Mesendoderm (in vitro differentiated cells): Measurements from ENCODE around the gene ERRFI1.

Experiments
- DNase-seq: peaks from one replicate; pipeline ENCODE4 v3.0.0; 2013
- H2AK5ac ChIP-seq: 2 replicates; pipeline ENCODE4 v1.6.1; 2013; ENCODE audit warnings: low read length, inconsistent platforms
- H2BK120ac ChIP-seq: 2 replicates; pipeline ENCODE4 v1.6.1; 2013; ENCODE audit warnings: low read depth, mild to moderate bottlenecking, low read length, moderate library complexity, mixed read lengths
- H2BK15ac ChIP-seq: replicated peaks from 2 replicates; pipeline ENCODE4 v1.6.1; 2013; ENCODE audit warnings: low read depth, mild to moderate bottlenecking, moderate library complexity
- H2BK5ac ChIP-seq: 2 replicates; pipeline ENCODE4 v1.6.1; 2013; ENCODE audit warnings: low read length, inconsistent platforms
- H3K18ac ChIP-seq: 2 replicates; pipeline ENCODE4 v1.6.1; 2013; ENCODE audit warnings: mild to moderate bottlenecking, low read length, mixed read lengths
- H3K23ac ChIP-seq: one replicate; pipeline ENCODE4 v1.6.1; 2013; ENCODE audit warnings: low read length
- H3K27ac ChIP-seq: 2 replicates; pipeline ENCODE4 v1.5.1; 2013; ENCODE audit warnings: low read depth, mild to moderate bottlenecking, inconsistent platforms, low read length, moderate library complexity
- H3K27me3 ChIP-seq: 2 replicates; pipeline ENCODE4 v1.6.1; 2013; ENCODE audit warnings: low read length, control low read depth, mild to moderate bottlenecking, inconsistent platforms; ENCODE audit not compliant: insufficient read depth, poor library complexity
- H3K36me3 ChIP-seq: 2 replicates; pipeline ENCODE4 v1.6.1; 2013; ENCODE audit warnings: low read length, inconsistent platforms; ENCODE audit not compliant: control insufficient read depth, insufficient read depth
- H3K4ac ChIP-seq: one replicate; pipeline ENCODE4 v1.6.1; 2013; ENCODE audit warnings: low read depth, mild to moderate bottlenecking, low read length, moderate library complexity
- H3K4me1 ChIP-seq: 2 replicates; pipeline ENCODE4 v1.6.1; 2013; ENCODE audit warnings: low read depth, low read length, inconsistent platforms; ENCODE audit not compliant: control insufficient read depth
- H3K4me2 ChIP-seq: 2 replicates; pipeline ENCODE4 v1.6.1; 2013; ENCODE audit warnings: low read length
- H3K4me3 ChIP-seq: 2 replicates; pipeline ENCODE4 v1.5.1; 2013; ENCODE audit warnings: mild to moderate bottlenecking, low read length
- H3K56ac ChIP-seq: one replicate; pipeline ENCODE4 v1.6.1; 2013; ENCODE audit warnings: low read length
- H3K79me1 ChIP-seq: 2 replicates; pipeline ENCODE4 v1.6.1; 2013; ENCODE audit warnings: low read length, inconsistent platforms
- H3K79me2 ChIP-seq: 2 replicates; pipeline ENCODE4 v1.6.1; 2013; ENCODE audit warnings: mild to moderate bottlenecking, low read length; ENCODE audit not compliant: control insufficient read depth, insufficient read depth
- H3K9ac ChIP-seq: 2 replicates; pipeline ENCODE4 v1.6.1; 2013; ENCODE audit warnings: low read length, inconsistent platforms
- H4K5ac ChIP-seq: one replicate; pipeline ENCODE4 v1.6.1; 2013; ENCODE audit warnings: low read length
- H4K8ac ChIP-seq: one replicate; pipeline ENCODE4 v1.6.1; 2013; ENCODE audit warnings: low read depth, mild to moderate bottlenecking, control low read depth, low read length, moderate library complexity
- WGBS: extraction: QIAGEN DNeasy Blood & Tissue Kit; methylation state at CpG from one replicate; pipeline ENCODE4 v1.1.7; 2013; ENCODE audit warnings: low lambda C conversion rate, missing lambda C conversion rate; ENCODE audit not compliant: insufficient coverage; ENCODE audit errors: extremely low coverage; 5-methylcytosine and 5-hydroxymethylcytosine counted together

The ERRFI1 gene

DNA sequence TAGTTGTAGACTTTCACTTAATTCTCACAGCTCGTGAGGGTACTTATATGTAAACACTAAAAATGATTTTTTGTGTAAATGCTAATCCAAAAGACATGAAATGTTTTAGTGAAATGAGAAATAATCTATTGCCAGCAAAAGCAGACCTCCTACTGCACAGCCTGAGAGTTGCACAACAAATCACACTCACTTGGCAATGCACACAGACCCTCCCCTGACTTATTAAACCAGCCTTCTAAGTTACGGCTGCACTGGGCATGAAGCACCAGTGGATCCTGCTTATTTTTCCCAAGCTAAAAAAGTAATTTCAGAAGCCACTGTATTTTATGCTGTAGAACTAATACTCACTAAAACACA lies 10.3 kb downstream of the ERRFI1 start:
- Histone ChIP-seq H2BK5ac (no peak overlapping the region), H3K4me2 (no peak overlapping the region), H4K8ac (no peak overlapping the region), H3K27ac (no peak overlapping the region), H3K18ac (no peak overlapping the region), H3K79me2 (peaks cover 35% of the 10 kb centered on the region), H3K56ac (no peak overlapping the region), H3K27me3 (no peaks in the 10 kb centered on the region), H2BK15ac (no peak overlapping the region), H3K4me1 (peaks cover 7% of the 10 kb centered on the region), H3K4me3 (no peak overlapping the region), H3K36me3 (peaks cover 6% of the 10 kb centered on the region), H3K23ac (no peak overlapping the region), H3K79me1 (peaks cover 7% of the 10 kb centered on the region), H2AK5ac (no peak overlapping the region), H2BK120ac (no peak overlapping the region), H3K4ac (no peak overlapping the region), H4K5ac (no peak overlapping the region), H3K9ac (no peak overlapping the region)
- DNase-seq, result no peak
- WGBS, result no CpG with 5 or more reads among the region's 2 CpGs

DNA sequence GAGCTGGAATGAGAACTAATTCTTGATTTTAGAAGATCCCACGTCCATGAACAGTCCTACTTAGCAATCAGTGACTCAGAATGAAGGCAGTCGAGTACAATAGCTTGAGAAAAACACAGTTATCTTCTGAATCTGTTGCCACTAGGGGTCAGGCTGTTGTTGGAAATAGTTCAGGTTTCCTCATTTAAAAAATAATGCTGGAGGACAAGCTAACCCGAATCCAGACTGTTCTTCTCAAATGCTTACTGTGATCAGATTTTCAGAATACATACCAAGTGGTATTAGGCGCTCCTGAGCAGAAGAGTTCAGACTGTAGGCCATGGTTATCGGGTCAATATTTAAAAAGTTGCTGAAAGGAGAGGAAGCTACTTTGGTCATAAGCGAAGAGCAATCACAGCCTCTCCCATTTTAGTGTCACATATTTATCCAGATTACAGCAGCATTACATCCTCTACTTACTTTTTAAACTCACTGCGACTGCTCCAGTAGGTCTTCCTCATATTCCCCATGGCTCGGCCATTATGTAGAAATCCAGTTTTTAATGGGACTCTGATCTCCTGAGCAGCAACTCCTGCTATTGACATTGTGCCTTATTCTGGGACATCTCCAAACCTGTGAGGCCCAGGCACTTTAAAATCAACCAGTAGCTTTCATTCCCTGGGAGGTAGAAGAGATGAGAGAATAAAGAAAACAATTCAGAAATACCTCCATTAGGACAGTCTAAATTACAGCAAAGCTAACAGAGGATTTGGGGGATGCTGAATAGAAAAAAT lies 10.9 kb downstream of the ERRFI1 start:
- H2BK15ac ChIP-seq, result no peak overlapping the region
- no peak overlapping the region for H3K9ac ChIP-seq
- H3K79me2 ChIP-seq, result peaks cover 33% of the 10 kb centered on the region
- no peak overlapping the region for H4K5ac ChIP-seq
- WGBS, result no CpG with 5 or more reads among the region's 8 CpGs
- H2BK5ac ChIP-seq, result no peak overlapping the region
- H3K36me3 ChIP-seq, result peaks cover 6% of the 10 kb centered on the region
- H3K56ac ChIP-seq, result no peak overlapping the region
- no peak overlapping the region for H3K4me3 ChIP-seq
- peaks cover 7% of the 10 kb centered on the region for H3K4me1 ChIP-seq
- peaks cover 7% of the 10 kb centered on the region for H3K79me1 ChIP-seq
- H3K4ac ChIP-seq, result no peak overlapping the region
- no peak overlapping the region for H3K23ac ChIP-seq
- no peak overlapping the region for H4K8ac ChIP-seq
- H3K4me2 ChIP-seq, result no peak overlapping the region
- H2BK120ac ChIP-seq, result no peak overlapping the region
- no peak overlapping the region for H3K27ac ChIP-seq
- peak; percentile 86 for DNase-seq
- H2AK5ac ChIP-seq, result no peak overlapping the region
- peak overlapping the region; percentile 76 for H3K18ac ChIP-seq
- no peaks in the 10 kb centered on the region for H3K27me3 ChIP-seq

GRCh38 chr1:8014381-8014988 lies 11.6 kb downstream of the ERRFI1 start:
- H3K9ac ChIP-seq, result no peak overlapping the region
- H2BK5ac ChIP-seq, result no peak overlapping the region
- no peak overlapping the region for H2BK15ac ChIP-seq
- peaks cover 7% of the 10 kb centered on the region for H3K4me1 ChIP-seq
- no peak overlapping the region for H3K4me3 ChIP-seq
- H3K79me1 ChIP-seq, result peaks cover 7% of the 10 kb centered on the region
- H3K27me3 ChIP-seq, result no peaks in the 10 kb centered on the region
- H2AK5ac ChIP-seq, result no peak overlapping the region
- no peak overlapping the region for H3K56ac ChIP-seq
- H3K4ac ChIP-seq, result no peak overlapping the region
- peaks cover 33% of the 10 kb centered on the region for H3K79me2 ChIP-seq
- H4K5ac ChIP-seq, result no peak overlapping the region
- no peak overlapping the region for H3K4me2 ChIP-seq
- WGBS, result no CpG with 5 or more reads among the region's 10 CpGs
- no peak overlapping the region for H3K27ac ChIP-seq
- H3K23ac ChIP-seq, result no peak overlapping the region
- no peak overlapping the region for H2BK120ac ChIP-seq
- H3K18ac ChIP-seq, result no peak overlapping the region
- no peak overlapping the region for H4K8ac ChIP-seq
- H3K36me3 ChIP-seq, result peaks cover 6% of the 10 kb centered on the region
- no peak for DNase-seq

- DNase-seq, result no peak
- Histone ChIP-seq H2BK15ac (no peak overlapping the region), H3K79me1 (peaks cover 7% of the 10 kb centered on the region), H3K4ac (no peak overlapping the region), H3K27ac (no peak overlapping the region), H3K79me2 (peaks cover 31% of the 10 kb centered on the region), H3K4me3 (no peak overlapping the region), H2BK5ac (no peak overlapping the region), H3K36me3 (peaks cover 6% of the 10 kb centered on the region), H3K4me1 (peaks cover 4% of the 10 kb centered on the region), H3K27me3 (no peaks in the 10 kb centered on the region), H4K5ac (no peak overlapping the region), H3K23ac (no peak overlapping the region), H3K4me2 (no peak overlapping the region), H2AK5ac (no peak overlapping the region), H3K9ac (no peak overlapping the region), H3K56ac (no peak overlapping the region), H4K8ac (no peak overlapping the region), H3K18ac (no peak overlapping the region), H2BK120ac (no peak overlapping the region)
- WGBS, result no CpG with 5 or more reads among the region's 6 CpGs
These were observed 12.3 kb downstream of the ERRFI1 start for GRCh38 chr1:8013800-8014199.

DNA sequence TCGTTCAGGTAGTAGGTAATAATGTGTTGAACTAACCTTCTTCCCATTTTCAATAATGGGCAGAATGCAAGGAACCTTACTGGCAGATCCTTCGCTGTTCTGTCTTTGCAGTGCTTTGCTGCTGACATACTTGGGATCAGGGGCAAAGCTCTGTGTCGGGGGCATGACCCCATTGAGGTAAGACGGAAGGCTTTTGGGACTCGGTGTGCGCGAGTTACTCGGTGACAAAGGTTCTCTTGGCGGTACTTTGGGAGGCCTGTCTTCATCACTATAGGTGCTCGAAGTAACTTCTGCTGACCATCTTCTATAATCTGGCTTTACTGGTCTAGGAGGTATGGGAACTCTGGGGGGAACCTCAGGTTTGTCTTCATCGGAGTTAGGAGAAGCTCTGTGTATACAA lies 12.7 kb downstream of the ERRFI1 start:
- H3K4me1 ChIP-seq, result peaks cover 2% of the 10 kb centered on the region
- H2BK5ac ChIP-seq, result no peak overlapping the region
- no CpG with 5 or more reads among the region's 11 CpGs for WGBS
- H3K18ac ChIP-seq, result no peak overlapping the region
- H3K23ac ChIP-seq, result no peak overlapping the region
- H3K79me1 ChIP-seq, result peaks cover 7% of the 10 kb centered on the region
- H3K4me2 ChIP-seq, result no peak overlapping the region
- peaks cover 6% of the 10 kb centered on the region for H3K36me3 ChIP-seq
- no peak for DNase-seq
- no peak overlapping the region for H3K56ac ChIP-seq
- no peak overlapping the region for H2BK15ac ChIP-seq
- H4K8ac ChIP-seq, result no peak overlapping the region
- H3K27me3 ChIP-seq, result no peaks in the 10 kb centered on the region
- no peak overlapping the region for H2BK120ac ChIP-seq
- H4K5ac ChIP-seq, result no peak overlapping the region
- H3K4me3 ChIP-seq, result no peak overlapping the region
- no peak overlapping the region for H2AK5ac ChIP-seq
- H3K79me2 ChIP-seq, result peaks cover 27% of the 10 kb centered on the region
- H3K4ac ChIP-seq, result no peak overlapping the region
- no peak overlapping the region for H3K9ac ChIP-seq
- no peak overlapping the region for H3K27ac ChIP-seq
